GM21825 (cell line): ENCODE data around the gene RNF11.
"Not testable (repeated sequence)": the region's sequence is repeated elsewhere in the genome, so short reads cannot be mapped to it uniquely, and the experiment has no call there.

Experiments
- ATAC-seq: cut with Tn5 transposase; IDR thresholded peaks from one replicate; pipeline ENCODE4 v1.9.1; 2021; ENCODE audit warnings: mild to moderate bottlenecking, moderate library complexity; ENCODE audit not compliant: unreplicated experiment

Gene RNF11

DNA sequence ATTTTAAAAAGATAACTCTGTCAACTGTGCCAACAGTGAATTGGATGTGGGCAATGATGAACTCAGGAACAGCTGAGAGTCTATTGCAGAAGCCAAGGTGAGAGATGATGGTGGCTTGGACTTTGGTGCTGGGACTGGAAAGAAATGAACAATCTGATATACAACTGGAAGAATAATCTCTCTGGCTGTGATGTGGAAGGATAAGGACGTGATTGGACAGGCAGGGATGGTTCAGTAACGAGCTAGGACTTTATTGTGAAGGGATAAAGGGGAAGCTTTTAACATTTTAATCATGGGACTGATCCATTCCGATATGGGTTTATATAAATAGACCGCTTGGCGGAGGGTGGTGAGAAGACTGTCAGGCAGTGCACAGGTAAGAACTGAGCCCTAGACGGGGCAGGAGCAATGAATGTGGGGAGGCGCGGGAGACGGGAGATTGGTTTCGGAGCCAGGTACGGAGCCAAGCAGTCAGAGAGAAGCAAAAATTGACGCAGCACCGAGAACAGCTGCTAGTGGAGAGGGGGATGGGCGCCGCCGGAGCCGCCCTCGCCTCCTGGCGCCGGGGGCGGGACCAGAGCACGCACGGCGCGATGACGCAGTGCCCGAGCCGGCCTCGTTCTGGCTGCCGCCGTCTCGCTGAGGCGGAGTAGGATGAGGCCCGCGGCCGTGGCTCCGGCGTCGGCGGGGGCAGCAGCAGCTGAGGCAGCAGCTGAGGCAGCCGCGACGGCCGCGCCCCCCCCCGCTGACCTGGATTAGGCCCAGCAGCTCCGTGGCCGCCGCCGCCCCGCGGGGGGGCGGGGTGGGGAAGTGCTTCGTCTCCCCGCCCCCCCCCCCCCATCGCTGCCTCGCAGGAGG is at the start of gene RNF11:
Gene RNF11, plus strand, starts transcription at position 601 of the 858 bp plus-strand sequence. CDS start 484 bp downstream, outside the sequence.
- ATAC-seq = peak; percentile 80

- ATAC-seq = no peak
Observed at GRCh38 chr1:51188230-51188629, 47.8 kb upstream of the RNF11 start.

DNA sequence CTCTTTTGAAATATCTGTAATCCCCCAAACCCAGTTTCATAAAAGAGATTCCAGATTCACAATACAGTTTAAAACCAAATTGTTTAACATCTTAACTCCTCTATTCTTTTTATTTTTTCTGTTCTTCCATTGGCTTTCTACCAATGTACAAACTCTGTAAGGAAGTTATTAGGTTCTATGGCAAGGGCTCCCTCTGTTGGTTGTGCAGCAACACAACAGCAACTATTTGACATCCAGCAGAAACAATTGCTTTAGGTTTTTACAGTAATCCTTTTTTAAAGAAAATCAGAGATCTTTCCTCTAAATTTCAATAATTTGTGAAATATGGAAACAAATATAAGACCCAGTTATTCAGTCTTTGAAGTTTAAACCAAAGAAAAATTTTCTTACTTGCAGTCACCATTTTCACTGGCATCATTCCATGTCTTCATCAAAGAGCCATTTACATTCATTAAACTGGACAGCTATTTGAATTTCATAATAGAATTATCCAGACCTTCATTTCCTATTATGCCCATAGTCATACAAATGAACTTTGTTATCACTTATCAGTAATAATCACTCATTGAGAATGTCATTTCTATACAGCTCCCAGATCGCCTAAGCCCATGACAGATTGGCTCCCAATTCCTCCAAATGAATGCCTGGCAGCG is 46.5 kb upstream of the RNF11 start:
- ATAC-seq = no peak

GRCh38 chr1:51190961-51191360 is 45.1 kb upstream of the RNF11 start:
- ATAC-seq = no peak

- no peak for ATAC-seq
Observed at GRCh38 chr1:51192213-51192843, 43.7 kb upstream of the RNF11 start.

DNA sequence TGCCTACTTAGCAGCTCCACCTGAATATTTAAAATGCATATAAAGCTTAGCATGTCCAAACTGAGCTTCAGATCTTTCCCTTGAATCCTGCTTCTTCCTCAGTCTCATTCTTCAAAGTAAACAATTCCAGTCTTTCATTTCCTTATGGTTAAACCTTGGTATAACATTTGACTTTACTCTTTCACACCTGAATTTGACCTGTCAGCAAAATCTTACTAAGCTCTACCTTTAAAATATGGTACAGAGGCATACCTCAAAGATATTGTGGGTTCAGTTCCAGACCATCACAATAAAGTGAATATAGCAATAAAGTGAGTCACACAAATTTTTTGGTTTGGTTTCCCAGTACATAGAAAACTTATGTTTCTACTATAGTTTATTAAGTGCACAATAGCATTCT is 42.5 kb upstream of the RNF11 start:
- ATAC-seq = no peak

GRCh38 chr1:51203121-51203873 is 32.8 kb upstream of the RNF11 start:
- ATAC-seq = peak; percentile 88

DNA sequence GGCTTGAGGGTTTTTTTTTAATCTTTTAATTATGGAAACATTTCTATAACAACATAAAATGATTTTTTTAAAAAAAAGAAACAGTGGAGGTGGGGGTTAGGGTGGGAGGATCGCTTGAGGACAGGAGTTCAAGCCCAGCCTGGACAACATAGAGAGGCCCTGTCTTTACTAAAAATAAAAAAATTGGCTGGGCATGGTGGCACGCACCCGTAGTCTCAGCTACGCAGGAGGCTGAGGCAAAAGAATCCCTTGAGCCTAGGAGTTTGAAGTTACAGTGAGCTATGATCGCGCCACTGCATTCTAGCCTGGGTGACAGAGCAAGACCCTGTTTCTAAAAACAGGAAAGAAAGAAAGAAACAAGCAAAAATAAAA is 32.2 kb upstream of the RNF11 start:
- no peak for ATAC-seq

DNA sequence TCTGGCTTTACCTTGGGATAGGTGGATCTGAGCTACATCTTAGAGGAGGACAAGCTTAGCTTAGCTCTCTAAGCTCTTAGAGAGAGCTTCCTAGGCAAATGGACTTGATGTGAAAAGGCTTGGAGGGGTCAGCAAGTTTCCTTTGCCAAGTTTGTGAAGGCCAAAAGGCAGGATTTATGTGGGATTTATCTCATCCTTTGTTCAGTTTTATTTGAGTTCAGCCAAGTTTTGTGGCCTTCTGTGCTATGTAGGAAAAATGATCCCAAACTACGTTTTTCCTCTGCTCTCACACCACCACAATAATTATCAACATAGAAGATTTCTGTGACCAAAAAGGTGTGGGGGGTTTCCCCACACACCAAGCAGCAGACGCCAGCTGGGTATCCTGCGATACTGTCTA is 26.0 kb upstream of the RNF11 start:
- no peak for ATAC-seq

- no peak for ATAC-seq
Observed at GRCh38 chr1:51210676-51211075, 25.4 kb upstream of the RNF11 start.

DNA sequence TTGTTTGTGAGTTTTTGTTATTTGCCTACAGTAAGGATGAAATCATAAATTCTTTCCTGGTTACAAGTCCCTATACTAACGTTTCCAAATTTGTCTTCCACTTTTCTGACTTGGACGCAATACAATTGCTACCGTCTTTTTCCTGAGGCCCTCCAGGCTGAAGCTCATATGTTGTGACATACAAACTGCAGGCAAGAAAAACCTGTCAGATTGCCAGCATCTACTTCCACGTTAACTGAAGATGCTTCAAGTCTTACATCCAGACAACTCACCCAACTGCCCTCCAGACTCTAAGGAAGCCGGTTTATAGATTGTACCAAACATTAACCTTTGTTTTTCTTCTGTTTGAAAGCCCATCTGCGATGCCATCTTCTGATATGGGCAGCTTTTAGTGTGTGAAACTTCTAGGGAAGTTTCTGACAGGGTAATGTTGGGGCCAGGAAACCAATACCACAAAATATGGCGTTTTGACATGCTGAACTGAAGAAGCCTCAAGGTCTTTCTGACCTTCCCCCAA is 21.4 kb upstream of the RNF11 start:
- no peak for ATAC-seq

DNA sequence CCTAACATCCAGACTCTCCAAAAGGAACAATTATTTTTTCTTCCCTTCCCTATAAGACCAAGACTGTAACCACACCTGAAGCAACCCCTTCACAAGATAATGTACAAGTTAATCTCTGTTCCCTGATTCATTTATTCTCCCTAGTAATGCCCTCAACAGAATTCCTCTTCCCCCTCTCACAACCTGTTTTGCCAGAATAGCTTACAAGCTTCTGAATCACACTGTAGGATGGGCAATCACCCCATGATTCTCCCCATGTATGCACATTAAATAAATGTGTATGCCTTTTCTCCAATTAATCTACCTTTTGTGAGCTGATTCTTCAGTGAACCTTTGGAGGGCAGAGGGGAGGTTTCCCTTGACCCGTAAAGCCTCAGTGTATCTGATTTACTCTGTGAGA is 20.9 kb upstream of the RNF11 start:
- ATAC-seq = no peak

- no peak for ATAC-seq
Observed at GRCh38 chr1:51216631-51217030, 19.4 kb upstream of the RNF11 start.

- no peak for ATAC-seq
Observed at GRCh38 chr1:51217101-51217500, 19.0 kb upstream of the RNF11 start.

DNA sequence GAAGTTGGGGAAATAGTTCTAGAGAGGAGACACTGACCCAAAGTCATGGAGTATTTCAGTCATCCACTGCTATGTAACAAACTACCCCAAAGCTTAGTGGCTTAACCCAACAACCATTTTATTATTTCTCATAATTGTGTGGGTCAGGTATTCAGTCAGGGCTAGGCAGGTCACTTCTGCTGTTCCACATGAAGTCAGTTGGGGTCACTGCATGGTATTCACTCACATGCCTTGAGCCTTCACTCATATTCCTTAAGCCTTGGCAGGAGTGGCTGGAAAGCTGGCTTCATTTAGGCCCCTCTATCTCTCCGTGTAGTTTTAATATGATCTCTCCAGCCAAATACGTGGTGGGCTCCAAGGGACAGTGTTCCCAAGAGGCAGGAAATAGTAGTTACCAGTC is 17.5 kb upstream of the RNF11 start:
- no peak for ATAC-seq

DNA sequence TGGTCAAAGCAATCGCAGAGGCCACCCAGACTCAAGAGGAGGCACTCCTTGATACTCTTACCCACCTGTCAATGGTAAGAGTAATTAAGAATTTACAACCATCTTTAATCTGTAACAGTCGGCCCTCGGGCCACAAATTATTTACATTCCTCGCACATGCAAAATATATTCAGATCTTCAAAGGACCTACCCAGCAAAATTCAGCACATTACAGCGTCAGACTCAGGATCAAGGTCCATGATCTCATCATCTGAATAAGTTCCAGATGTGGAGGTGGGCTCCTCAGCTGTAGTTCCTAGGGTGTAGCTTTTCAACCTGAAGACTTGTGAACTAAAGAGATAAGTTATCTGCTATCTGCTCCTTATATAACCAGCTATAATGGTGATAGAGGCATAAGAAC is 17.1 kb upstream of the RNF11 start:
- no peak for ATAC-seq

- ATAC-seq = not testable (repeated sequence)
Observed at GRCh38 chr1:51221529-51221928, 14.5 kb upstream of the RNF11 start.

DNA sequence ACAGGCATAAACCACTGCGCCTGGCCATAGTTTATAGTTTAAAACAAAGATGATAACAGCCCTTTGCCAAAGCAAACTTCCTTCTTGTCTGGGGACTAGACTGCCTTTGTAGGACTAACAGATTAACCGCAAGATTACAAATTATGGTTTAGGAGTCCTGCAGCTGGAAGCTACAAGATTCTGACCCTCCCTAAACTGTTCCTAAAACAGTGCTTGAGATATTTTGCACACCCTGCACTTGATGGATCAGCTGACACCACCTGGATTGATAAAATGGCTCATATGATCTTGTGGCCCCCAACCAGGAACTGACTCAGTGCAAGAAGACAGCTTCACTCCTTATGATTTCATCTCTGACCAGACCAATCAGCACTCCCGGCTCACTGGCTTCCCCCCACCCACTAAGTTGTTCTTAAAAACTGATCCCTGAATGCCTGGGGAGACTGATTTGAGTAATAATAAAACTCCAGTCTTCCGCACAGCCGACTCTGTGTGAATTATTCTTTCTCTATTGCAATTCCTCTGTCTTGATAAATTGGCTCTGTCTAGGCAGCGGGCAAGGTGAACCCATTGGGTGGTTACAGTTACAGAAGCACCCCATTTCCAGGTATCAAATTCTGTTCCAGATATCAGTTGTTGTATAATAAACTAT is 13.8 kb upstream of the RNF11 start:
- ATAC-seq = no peak

- ATAC-seq = no peak
Observed at GRCh38 chr1:51222809-51223208, 13.3 kb upstream of the RNF11 start.

DNA sequence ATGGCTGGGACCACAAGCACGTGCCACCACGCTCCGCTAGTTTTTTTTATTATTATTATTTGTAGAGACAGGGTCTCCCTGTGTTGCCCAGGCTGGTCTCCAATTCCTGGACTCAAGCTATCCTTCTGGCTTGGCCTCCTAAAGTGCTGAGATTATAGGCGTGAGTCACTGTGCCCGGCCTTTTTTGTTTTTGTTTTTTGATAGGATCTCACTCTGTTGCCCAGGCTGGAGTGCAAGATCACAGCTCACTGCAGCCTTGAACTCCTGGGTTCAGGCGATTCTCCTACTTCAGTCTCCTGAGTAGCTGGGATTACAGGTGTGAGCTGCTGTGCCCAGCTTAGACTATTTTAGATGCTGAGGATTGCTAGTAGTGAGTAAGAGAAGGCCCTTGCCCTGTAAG is 11.8 kb upstream of the RNF11 start:
- no peak for ATAC-seq
